K562 (cell line): Measurements from ENCODE around the gene NEUROG1. TPM values are rescaled to one million over a fixed set of nuclear protein-coding genes. Genes with fewer than 3 reads are reported as not detected.

ENCODE experiments used
- ATAC-seq: fragments of 200-7000 bp; cut with Tn5 transposase; 3 replicates; pipeline ENCODE4 v1.9.1; 2020; ENCODE audit warnings: moderate library complexity
- BruUV-seq: library from RNA; stranded (reverse); fragments of 400-500 nt; replicated peaks from 2 replicates; lab custom pipeline; 2021; lab: Mats Ljungman, UMichigan
- CTCF ChIA-PET: fragments of 300-600 bp; formaldehyde crosslinking; extraction: SDS; loops from one replicate; lab custom pipeline; 2021; ENCODE audit warnings: low intra/inter-chr PET ratio; lab: Yijun Ruan, JAX
- POLR2A ChIA-PET: fragments of 300-600, 350-650 bp; sonication (Branson Sonifier 250); formaldehyde crosslinking; extraction: SDS; loops from one replicate; lab custom pipeline; 2021; ENCODE audit warnings: antibody characterized with exemption, inconsistent platforms; lab: Yijun Ruan, JAX
- DNase-seq, 4 experiments: peaks; one replicate each; pipeline versions ENCODE4 v3.0.0 to v3.0.0-alpha.2; 2011 to 2018; ENCODE audit warnings: low spot score in 3 of 4, mixed read lengths in 3 of 4; ENCODE audit errors: extremely low read depth in 1 of 4
- FAIRE-seq: peaks from 2 replicates; lab custom pipeline; 2011; peaks lifted over from hg19 to GRCh38; lab: Jason Lieb, UNC
- H2AFZ ChIP-seq: 2 replicates; pipeline ENCODE4 v1.6.0; 2011; ENCODE audit warnings: low read depth, low read length, control low read depth, inconsistent platforms
- H3K27ac ChIP-seq: fragments of 200-600 bp; 3 replicates; pipeline ENCODE4 v1.8.0; 2011; ENCODE audit warnings: low read depth, mild to moderate bottlenecking, control low read depth, inconsistent platforms, low read length, moderate library complexity, mixed read lengths; ENCODE audit errors: extremely low read depth
- H3K27me3 ChIP-seq, 2 experiments: fragments of 300-600 bp in 1 of 2; 2 replicates in 1 of 2; 3 replicates in 1 of 2; pipeline versions ENCODE4 v1.6.0 to v1.8.0; 2011; ENCODE audit warnings: inconsistent platforms in 2 of 2, low read length in 2 of 2, mild to moderate bottlenecking in 1 of 2, mixed read lengths in 1 of 2, moderate library complexity in 1 of 2; ENCODE audit not compliant: control insufficient read depth in 2 of 2, insufficient read depth in 2 of 2
- H3K36me3 ChIP-seq: fragments of 300-600 bp; 3 replicates; pipeline ENCODE4 v1.8.0; 2011; ENCODE audit warnings: mild to moderate bottlenecking, low read length, inconsistent platforms; ENCODE audit not compliant: control insufficient read depth, insufficient read depth
- H3K4me1 ChIP-seq, 2 experiments: fragments of 200-600 bp in 1 of 2; replicated peaks in 1 of 2; 2 replicates in 1 of 2; 3 replicates in 1 of 2; pipeline versions ENCODE4 v1.5.1 to v1.8.0; 2011; ENCODE audit warnings: inconsistent platforms in 2 of 2, low read length in 2 of 2, mild to moderate bottlenecking in 1 of 2, mixed read lengths in 1 of 2, moderate library complexity in 1 of 2; ENCODE audit not compliant: control insufficient read depth in 2 of 2, insufficient read depth in 2 of 2
- H3K4me2 ChIP-seq: 2 replicates; pipeline ENCODE4 v1.6.1; 2011; ENCODE audit warnings: low read length, control low read depth, inconsistent platforms, mixed read lengths; ENCODE audit not compliant: insufficient read depth
- H3K4me3 ChIP-seq: fragments of 200-600 bp; sonication (generic), shearing (Covaris generic); 2 replicates; pipeline ENCODE4 v1.5.1; 2016; ENCODE audit warnings: control low read depth, inconsistent platforms
- H3K79me2 ChIP-seq: fragments of 200-600 bp; 3 replicates; pipeline ENCODE4 v1.8.0; 2011; ENCODE audit warnings: low read length, inconsistent platforms; ENCODE audit not compliant: control insufficient read depth, insufficient read depth
- H3K9ac ChIP-seq, 2 experiments: 2 replicates each; pipeline versions ENCODE4 v1.6.0 to v1.6.1; 2011; ENCODE audit warnings: low read depth in 2 of 2, low read length in 2 of 2, control low read depth in 1 of 2, inconsistent platforms in 1 of 2, mild to moderate bottlenecking in 1 of 2, mixed read lengths in 1 of 2; ENCODE audit not compliant: insufficient read depth in 1 of 2
- H3K9me1 ChIP-seq: one replicate; pipeline ENCODE4 v1.6.0; 2011; ENCODE audit warnings: inconsistent platforms, mild to moderate bottlenecking, low read length, moderate library complexity; ENCODE audit not compliant: control insufficient read depth, insufficient read depth
- H3K9me3 ChIP-seq: replicated peaks from 2 replicates; pipeline ENCODE4 v1.5.1; 2011; ENCODE audit warnings: low read depth, low read length, inconsistent platforms; ENCODE audit not compliant: control insufficient read depth, insufficient read depth
- H4K20me1 ChIP-seq: replicated peaks from 2 replicates; pipeline ENCODE4 v1.6.1; 2011; ENCODE audit warnings: low read length, inconsistent platforms, mixed read lengths; ENCODE audit not compliant: control insufficient read depth, insufficient read depth
- BHLHE40 ChIP-seq: IDR thresholded peaks from 2 replicates; pipeline ENCODE4 v1.6.1; 2011; ENCODE audit warnings: low read length, improper control_type of control experiment
- E2F8 ChIP-seq: fragments of 450-650 bp; IDR thresholded peaks from 2 replicates; pipeline ENCODE4 v1.7.1; 2018; ENCODE audit warnings: mild to moderate bottlenecking, low read depth; ENCODE audit not compliant: partially characterized antibody
- GABPA ChIP-seq: fragments of 200-800 bp; sonication (Bioruptor generic); conservative IDR thresholded peaks from 2 replicates; pipeline ENCODE4 v1.6.1; 2016; ENCODE audit warnings: low read depth, missing genetic modification characterization, missing compliant biosample characterization
- PHF21A ChIP-seq: fragments of 450-650 bp; IDR thresholded peaks from 2 replicates; pipeline ENCODE4 v1.6.1; 2017; ENCODE audit warnings: low read depth, borderline replicate concordance
- PRPF4 ChIP-seq: fragments of 200-400 bp; formaldehyde crosslinking; IDR thresholded peaks from one replicate; pipeline ENCODE4 v1.6.1; 2017; ENCODE audit warnings: low read length, low read depth, mild to moderate bottlenecking; ENCODE audit not compliant: insufficient read depth, poor library complexity, severe bottlenecking
- TAF15 ChIP-seq: fragments of 200-400 bp; formaldehyde crosslinking; IDR thresholded peaks from 2 replicates; pipeline ENCODE4 v1.6.1; 2017; ENCODE audit warnings: mild to moderate bottlenecking, low read depth, low read length, moderate library complexity
- ZNF184 ChIP-seq: sonication (generic); formaldehyde crosslinking; IDR thresholded peaks from 2 replicates; pipeline ENCODE4 v1.5.0; 2020; ENCODE audit warnings: missing genetic modification reagents
- WGBS: fragments of 100-300 bp; shearing (Covaris generic); methylation state at CpG from one replicate; pipeline ENCODE4 v1.1.6; 2016; ENCODE audit warnings: low coverage, mixed read lengths; ENCODE audit not compliant: insufficient coverage; ENCODE audit errors: missing lambda C conversion rate; 5-methylcytosine and 5-hydroxymethylcytosine counted together
- in situ Hi-C: fragments of 300-500 bp; cut with MboI; formaldehyde crosslinking; loops from 4 replicates; pipeline ENCODE4 v1.15.0; 2018; ENCODE audit warnings: inconsistent platforms, mixed read lengths
- intact Hi-C: fragments of 100-400 bp; cut with micrococcal nuclease; formaldehyde crosslinking; loops from 2 replicates; pipeline ENCODE4 v1.14.2; 2022
- polyA plus RNA-seq, 8 experiments: library from polyadenylated mRNA; depleted of rRNA in 4 of 8; stranded (reverse) in 5 of 8; unstranded in 3 of 8; fragments of >200 nt; fragmentation: Nextera tagmentation in 2 of 8; fragmentation: Illumina TruSeq in 1 of 8; extraction: Ambion mirVana in 2 of 8; extraction: Trizol in 1 of 8; gene quantifications; 2 replicates each; pipeline versions ENCODE4 v1.2.1 to v1.2.3, GENCODE V29; 2011 to 2014; ENCODE audit warnings: inconsistent platforms in 1 of 8, missing spikeins in 1 of 8
- total RNA-seq, 7 experiments: library from RNA; depleted of rRNA in 6 of 7; stranded (reverse); fragments of >200 nt in 6 of 7; fragmentation: Illumina TruSeq in 2 of 7; extraction: Trizol in 2 of 7; gene quantifications; 2 replicates each; pipeline versions ENCODE4 v1.2.1 to v1.2.3, GENCODE V29; 2011 to 2021; ENCODE audit warnings: low replicate concordance in 1 of 7
- TF ChIP-seq, protein P1 (sequence below): fragments of 200-600 bp; sonication (generic); IDR thresholded peaks from one replicate; pipeline ENCODE4 v1.6.1; 2012; ENCODE audit warnings: mild to moderate bottlenecking, low read depth, low read length, inconsistent platforms

NEUROG1 gene
- total and polyA plus RNA-seq, 9 of the 15 experiments (the other 6 are each of a cell fraction or from before 2014, with no cell fraction given), result not detected

DNA sequence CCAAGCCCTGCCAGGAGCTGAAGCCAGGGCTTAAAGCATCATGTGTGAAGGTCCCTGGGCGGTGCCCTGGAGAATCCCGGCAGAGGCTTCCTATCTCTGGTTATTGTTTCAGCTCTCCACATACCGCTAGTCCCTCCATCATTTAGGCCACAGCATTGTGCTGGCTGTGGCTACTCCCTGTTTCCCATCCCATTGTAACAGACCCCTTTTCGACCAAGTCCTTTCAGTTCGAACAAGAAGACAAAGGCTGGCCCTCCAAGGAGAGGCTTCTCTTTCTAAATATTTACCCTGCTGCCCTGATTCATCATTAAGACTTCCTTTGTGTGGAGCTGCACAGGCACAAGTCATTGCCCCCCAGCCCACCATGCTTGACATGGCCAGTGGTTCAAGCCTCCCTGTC, 41.6 kb downstream of the NEUROG1 start:
- H3K4me3 ChIP-seq, result no peak overlapping the region
- ChIA-PET CTCF (no interaction called here), POLR2A (interaction anchor here (0.6 to 1.3 kb wide), 3 partner anchors 10 to 21 kb away, joined by 3 read pairs; no protein-coding TSS in a partner anchor)
- H3K4me1 ChIP-seq, result peaks cover 3 to 26% of the 10 kb centered on the region in 2 experiments; a peak in 4 of 5 replicates
- intact Hi-C loops (no loop called here), in situ Hi-C loops (no loop called here)
- no peaks in the 10 kb centered on the region for H3K9me3 ChIP-seq
- no peak for ATAC-seq
- H2AFZ ChIP-seq, result no peak overlapping the region
- H3K4me2 ChIP-seq, result no peak overlapping the region
- no TSS peak for BruUV-seq
- FAIRE-seq, result no peak
- no peaks in the 10 kb centered on the region for H3K9me1 ChIP-seq
- peaks cover 0 to 9% of the 10 kb centered on the region in 2 experiments; a peak in 1 of 5 replicates for H3K27me3 ChIP-seq
- WGBS, result 46% methylated on average over 5 of the region's 5 CpGs
- TF ChIP-seq PHF21A, result no peak
- no peak for TF ChIP-seq ZNF184 (CRISPR knock-in tag)
- TF ChIP-seq BHLHE40, result no peak
- no peak for TF ChIP-seq PRPF4
- TF ChIP-seq TAF15, result no peak
- no peak for TF ChIP-seq E2F8
- no peak for TF ChIP-seq GABPA (tag)
- TF ChIP-seq, protein P1, sequence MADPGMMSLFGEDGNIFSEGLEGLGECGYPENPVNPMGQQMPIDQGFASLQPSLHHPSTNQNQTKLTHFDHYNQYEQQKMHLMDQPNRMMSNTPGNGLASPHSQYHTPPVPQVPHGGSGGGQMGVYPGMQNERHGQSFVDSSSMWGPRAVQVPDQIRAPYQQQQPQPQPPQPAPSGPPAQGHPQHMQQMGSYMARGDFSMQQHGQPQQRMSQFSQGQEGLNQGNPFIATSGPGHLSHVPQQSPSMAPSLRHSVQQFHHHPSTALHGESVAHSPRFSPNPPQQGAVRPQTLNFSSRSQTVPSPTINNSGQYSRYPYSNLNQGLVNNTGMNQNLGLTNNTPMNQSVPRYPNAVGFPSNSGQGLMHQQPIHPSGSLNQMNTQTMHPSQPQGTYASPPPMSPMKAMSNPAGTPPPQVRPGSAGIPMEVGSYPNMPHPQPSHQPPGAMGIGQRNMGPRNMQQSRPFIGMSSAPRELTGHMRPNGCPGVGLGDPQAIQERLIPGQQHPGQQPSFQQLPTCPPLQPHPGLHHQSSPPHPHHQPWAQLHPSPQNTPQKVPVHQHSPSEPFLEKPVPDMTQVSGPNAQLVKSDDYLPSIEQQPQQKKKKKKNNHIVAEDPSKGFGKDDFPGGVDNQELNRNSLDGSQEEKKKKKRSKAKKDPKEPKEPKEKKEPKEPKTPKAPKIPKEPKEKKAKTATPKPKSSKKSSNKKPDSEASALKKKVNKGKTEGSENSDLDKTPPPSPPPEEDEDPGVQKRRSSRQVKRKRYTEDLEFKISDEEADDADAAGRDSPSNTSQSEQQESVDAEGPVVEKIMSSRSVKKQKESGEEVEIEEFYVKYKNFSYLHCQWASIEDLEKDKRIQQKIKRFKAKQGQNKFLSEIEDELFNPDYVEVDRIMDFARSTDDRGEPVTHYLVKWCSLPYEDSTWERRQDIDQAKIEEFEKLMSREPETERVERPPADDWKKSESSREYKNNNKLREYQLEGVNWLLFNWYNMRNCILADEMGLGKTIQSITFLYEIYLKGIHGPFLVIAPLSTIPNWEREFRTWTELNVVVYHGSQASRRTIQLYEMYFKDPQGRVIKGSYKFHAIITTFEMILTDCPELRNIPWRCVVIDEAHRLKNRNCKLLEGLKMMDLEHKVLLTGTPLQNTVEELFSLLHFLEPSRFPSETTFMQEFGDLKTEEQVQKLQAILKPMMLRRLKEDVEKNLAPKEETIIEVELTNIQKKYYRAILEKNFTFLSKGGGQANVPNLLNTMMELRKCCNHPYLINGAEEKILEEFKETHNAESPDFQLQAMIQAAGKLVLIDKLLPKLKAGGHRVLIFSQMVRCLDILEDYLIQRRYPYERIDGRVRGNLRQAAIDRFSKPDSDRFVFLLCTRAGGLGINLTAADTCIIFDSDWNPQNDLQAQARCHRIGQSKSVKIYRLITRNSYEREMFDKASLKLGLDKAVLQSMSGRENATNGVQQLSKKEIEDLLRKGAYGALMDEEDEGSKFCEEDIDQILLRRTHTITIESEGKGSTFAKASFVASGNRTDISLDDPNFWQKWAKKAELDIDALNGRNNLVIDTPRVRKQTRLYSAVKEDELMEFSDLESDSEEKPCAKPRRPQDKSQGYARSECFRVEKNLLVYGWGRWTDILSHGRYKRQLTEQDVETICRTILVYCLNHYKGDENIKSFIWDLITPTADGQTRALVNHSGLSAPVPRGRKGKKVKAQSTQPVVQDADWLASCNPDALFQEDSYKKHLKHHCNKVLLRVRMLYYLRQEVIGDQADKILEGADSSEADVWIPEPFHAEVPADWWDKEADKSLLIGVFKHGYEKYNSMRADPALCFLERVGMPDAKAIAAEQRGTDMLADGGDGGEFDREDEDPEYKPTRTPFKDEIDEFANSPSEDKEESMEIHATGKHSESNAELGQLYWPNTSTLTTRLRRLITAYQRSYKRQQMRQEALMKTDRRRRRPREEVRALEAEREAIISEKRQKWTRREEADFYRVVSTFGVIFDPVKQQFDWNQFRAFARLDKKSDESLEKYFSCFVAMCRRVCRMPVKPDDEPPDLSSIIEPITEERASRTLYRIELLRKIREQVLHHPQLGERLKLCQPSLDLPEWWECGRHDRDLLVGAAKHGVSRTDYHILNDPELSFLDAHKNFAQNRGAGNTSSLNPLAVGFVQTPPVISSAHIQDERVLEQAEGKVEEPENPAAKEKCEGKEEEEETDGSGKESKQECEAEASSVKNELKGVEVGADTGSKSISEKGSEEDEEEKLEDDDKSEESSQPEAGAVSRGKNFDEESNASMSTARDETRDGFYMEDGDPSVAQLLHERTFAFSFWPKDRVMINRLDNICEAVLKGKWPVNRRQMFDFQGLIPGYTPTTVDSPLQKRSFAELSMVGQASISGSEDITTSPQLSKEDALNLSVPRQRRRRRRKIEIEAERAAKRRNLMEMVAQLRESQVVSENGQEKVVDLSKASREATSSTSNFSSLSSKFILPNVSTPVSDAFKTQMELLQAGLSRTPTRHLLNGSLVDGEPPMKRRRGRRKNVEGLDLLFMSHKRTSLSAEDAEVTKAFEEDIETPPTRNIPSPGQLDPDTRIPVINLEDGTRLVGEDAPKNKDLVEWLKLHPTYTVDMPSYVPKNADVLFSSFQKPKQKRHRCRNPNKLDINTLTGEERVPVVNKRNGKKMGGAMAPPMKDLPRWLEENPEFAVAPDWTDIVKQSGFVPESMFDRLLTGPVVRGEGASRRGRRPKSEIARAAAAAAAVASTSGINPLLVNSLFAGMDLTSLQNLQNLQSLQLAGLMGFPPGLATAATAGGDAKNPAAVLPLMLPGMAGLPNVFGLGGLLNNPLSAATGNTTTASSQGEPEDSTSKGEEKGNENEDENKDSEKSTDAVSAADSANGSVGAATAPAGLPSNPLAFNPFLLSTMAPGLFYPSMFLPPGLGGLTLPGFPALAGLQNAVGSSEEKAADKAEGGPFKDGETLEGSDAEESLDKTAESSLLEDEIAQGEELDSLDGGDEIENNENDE, result no peak
- TF ChIP-seq, all 486 proteins: peak for 0
- H3K27ac ChIP-seq, result no peak overlapping the region
- H3K9ac ChIP-seq, result no peak overlapping the region
- H3K36me3 ChIP-seq, result no peaks in the 10 kb centered on the region
- no peaks in the 10 kb centered on the region for H3K79me2 ChIP-seq
- H4K20me1 ChIP-seq, result peaks cover 10% of the 10 kb centered on the region
- no peak for DNase-seq
